ENCODE data around the gene RDH8. TPM values are rescaled to one million over a fixed set of nuclear protein-coding genes. Genes with fewer than 3 reads are reported as not detected.
A peak's percentile ranks its signal among the peaks of the same experiment; 100 is the strongest.

Gene RDH8
- total and polyA plus RNA-seq, 2 of the 4 experiments (the other 2 are of a cell fraction) = 0.18 TPM; not detected in 1

DNA sequence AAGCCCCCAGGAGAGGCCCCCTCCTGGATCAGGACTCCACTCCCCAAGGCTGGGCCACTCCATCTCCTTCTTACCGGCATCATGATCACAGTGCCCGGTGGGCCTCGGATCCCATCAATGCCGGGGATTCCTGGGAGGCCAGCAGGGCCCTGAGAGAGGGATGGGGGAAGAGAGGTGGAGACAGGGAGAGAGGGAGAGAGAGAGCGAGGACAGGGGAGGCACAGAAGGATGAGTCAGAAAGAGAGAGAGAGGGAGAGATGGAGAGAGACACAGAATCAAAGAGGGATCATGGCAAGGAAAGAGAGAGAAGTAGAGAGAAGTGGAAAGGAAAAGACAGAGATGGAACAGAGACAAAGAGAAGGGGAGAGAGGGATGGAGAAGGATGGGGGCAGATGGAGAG lies 16.7 kb upstream of the RDH8 start:
- H4K91ac ChIP-seq (ENCODE audit: insufficient read depth, low read depth, low read length) = no peak overlapping the region
- H4K20me1 ChIP-seq (ENCODE audit: insufficient read depth, low read length) = no peaks in the 10 kb centered on the region
- H3K9me1 ChIP-seq (ENCODE audit: insufficient read depth, low read length) = no peaks in the 10 kb centered on the region
- no peak overlapping the region for H2AK5ac ChIP-seq (ENCODE audit: low read depth, low read length)
- POLR2A ChIA-PET (ENCODE audit: unreplicated experiment) = no interaction called here
- H3K14ac ChIP-seq (replicated peaks; ENCODE audit: low read depth, low read length) = no peak overlapping the region; the same call in 1 of the 2 replicates
- no peaks in the 10 kb centered on the region for H3K79me1 ChIP-seq (ENCODE audit: low read depth in 1 of 2, low read length in 2 of 2)
- 0 out of 2 replicates have a peak, but pooled peaks cover 1% of the 10 kb centered on the region for H3K4me1 ChIP-seq (ENCODE audit: control insufficient read depth, insufficient read depth, low read length)
- H3K27me3 ChIP-seq (ENCODE audit: control insufficient read depth, insufficient read depth, low read length) = no peaks in the 10 kb centered on the region
- H3K36me3 ChIP-seq (ENCODE audit: control insufficient read depth, insufficient read depth, low read length) = peaks cover 2% of the 10 kb centered on the region; the same call in 1 of the 2 replicates
- no peak overlapping the region for H4K8ac ChIP-seq (ENCODE audit: low read depth in 2 of 2, low read length in 2 of 2)
- intact Hi-C loops (cut with micrococcal nuclease) = no loop called here
- dilution Hi-C loops (cut with HindIII; ENCODE audit: low sequenced_read_pairs, unreplicated experiment) = no loop called here
- H3K4me2 ChIP-seq (ENCODE audit: low read depth, low read length) = no peak overlapping the region
- no peak overlapping the region for H3K23ac ChIP-seq (ENCODE audit: low read depth, low read length)
- no peak overlapping the region for H3K4ac ChIP-seq (ENCODE audit: low read depth, low read length)
- no peak overlapping the region for H2BK120ac ChIP-seq (ENCODE audit: low read depth, low read length)
- no peaks in the 10 kb centered on the region for H3K9me3 ChIP-seq (ENCODE audit: control insufficient read depth, insufficient read depth, low read length)
- no peak overlapping the region for H3K56ac ChIP-seq (ENCODE audit: extremely low read depth, insufficient read depth, low read length)
- ATAC-seq (ENCODE audit: low read depth) = peak; percentile 72
- H2BK15ac ChIP-seq (ENCODE audit: low read depth, low read length) = no peak overlapping the region
- peak; percentile 48; the same call in 1 of the 2 replicates for TF ChIP-seq FOS (IDR thresholded peaks at IDR 0.05; ENCODE audit: low read depth, low read length)
- TF ChIP-seq BHLHE40 (IDR thresholded peaks at IDR 0.05; ENCODE audit: low read depth, low read length) = no peak
- TF ChIP-seq NFE2L2 (IDR thresholded peaks at IDR 0.05; ENCODE audit: low read depth, low read length) = no peak
- TF ChIP-seq RAD21 (IDR thresholded peaks at IDR 0.05; ENCODE audit: low read length) = no peak
- TF ChIP-seq MAZ (IDR thresholded peaks at IDR 0.05; ENCODE audit: borderline replicate concordance, low read depth, low read length) = no peak
- H2AK9ac ChIP-seq (replicated peaks; ENCODE audit: low read depth, low read length, poor library complexity) = peak overlapping the region; percentile 58
- no peak overlapping the region for H4K5ac ChIP-seq (ENCODE audit: low read depth, low read length)
- CTCF ChIA-PET = no interaction called here
- H3K9ac ChIP-seq (ENCODE audit: low read depth, low read length) = no peak overlapping the region
- no peak overlapping the region for H2BK20ac ChIP-seq (ENCODE audit: low read depth, low read length)
- in situ Hi-C loops (cut with MboI; ENCODE audit: low sequenced_read_pairs) = no loop called here
- H2BK5ac ChIP-seq (ENCODE audit: low read depth, low read length, poor library complexity, severe bottlenecking) = no peak overlapping the region
- BruUV-seq (replicated peaks) = no TSS peak
- H3K4me3 ChIP-seq (ENCODE audit: insufficient read depth, low read depth, low read length) = no peak overlapping the region
- 20% methylated on average over 1 of the region's 5 CpGs; no CpG with 5 or more reads in 1 of the 2 experiments for WGBS, 2 experiments (ENCODE audit: extremely low coverage in 2 of 2, insufficient read length in 1 of 2)
- H3K27ac ChIP-seq (ENCODE audit: insufficient read depth, low read length) = no peak overlapping the region
- no peak overlapping the region for H3K18ac ChIP-seq (ENCODE audit: low read depth, low read length)
- peak; percentile 62 for DNase-seq
- H2AFZ ChIP-seq (replicated peaks; ENCODE audit: low read length, poor library complexity) = no peak overlapping the region
